ENCODE results near the gene TMEM167B.

The TMEM167B gene

DNA sequence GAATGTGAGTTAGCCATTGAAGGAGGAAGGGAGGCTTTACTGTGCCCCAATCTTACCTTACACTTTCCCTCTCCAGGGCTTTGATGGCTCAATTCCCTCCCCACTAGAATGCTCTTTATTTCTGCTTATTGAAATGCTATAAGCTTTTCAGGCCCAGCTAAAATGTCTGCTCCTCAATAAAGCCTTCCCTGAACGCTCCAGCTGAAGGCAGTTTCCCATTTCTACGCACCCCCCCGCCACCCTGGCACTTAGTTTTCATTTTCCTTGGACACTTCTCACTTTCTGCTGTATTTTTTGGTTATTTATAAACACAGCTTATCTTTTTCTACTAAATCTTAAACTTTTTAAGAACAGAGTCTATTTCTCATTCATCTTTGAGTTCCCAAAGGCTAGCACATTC, 7.1 kb upstream of the TMEM167B start:
- DNase-seq (ENCODE audit: low read depth in 2 of 2), result no peak

DNA sequence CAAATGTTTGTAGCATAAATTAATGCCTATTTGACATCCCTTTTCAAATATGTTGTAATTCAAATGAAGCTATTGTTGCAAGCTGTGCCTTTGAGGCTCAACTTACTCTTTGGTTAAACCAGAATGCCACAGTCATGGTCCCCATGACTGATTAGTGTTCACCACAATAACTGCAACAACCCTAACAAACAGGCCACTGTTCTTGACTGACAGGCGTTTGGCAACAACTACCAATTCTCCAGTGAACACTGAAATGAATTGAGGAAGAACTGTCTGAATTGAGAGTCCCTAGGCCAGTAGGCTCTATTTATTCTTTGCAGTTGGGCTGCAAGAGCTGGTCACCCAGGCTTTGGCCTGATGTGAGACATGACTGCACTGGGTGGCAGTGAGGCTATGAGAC, 6.6 kb upstream of the TMEM167B start:
- DNase-seq (ENCODE audit: low read depth in 2 of 2), result no peak

DNA sequence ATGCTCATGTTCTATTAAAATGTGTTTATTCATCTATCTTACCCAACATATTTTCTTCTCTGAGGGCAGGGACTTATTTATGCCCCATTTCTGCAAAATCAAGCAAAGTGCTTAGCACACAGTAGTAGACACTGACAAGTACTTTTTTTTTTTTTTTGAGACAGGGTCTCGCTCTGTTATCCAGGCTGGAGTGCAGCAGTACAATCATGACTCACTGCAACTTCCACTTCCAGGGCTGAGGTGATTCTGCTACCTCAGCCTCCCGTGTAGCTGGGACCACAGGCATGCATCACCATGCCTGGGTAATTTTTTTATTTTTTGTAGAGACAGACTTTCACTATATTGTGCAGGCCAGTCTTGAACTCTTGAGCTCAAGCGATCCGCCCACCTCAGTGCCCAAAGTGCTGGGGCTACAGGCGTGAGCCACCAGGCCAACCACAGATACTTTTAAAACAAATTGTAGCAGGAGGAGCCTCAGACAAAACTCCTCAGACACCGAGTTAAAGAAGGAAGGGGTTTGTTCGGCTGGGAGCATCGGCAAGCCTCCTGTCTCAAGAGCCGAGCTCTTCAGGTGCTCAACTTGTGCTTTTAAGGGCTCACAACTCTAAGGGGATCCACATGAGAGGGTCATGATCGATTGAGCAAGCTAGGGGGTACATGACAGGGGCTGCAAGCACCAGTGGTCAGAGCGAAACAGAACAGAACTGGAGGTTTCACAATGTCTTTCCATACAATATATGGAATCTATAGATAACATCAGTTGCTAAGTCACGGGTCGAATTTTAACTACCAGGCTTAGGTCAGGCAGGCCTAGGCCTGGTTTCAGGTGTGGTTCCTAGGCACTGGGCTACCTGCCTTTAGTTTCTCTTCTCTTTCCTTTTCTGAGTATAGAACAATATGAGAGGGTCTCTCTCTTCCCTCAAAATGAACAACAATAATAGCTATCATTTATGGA, 5.7 kb upstream of the TMEM167B start:
- no peak for DNase-seq (ENCODE audit: low read depth in 2 of 2)

DNA sequence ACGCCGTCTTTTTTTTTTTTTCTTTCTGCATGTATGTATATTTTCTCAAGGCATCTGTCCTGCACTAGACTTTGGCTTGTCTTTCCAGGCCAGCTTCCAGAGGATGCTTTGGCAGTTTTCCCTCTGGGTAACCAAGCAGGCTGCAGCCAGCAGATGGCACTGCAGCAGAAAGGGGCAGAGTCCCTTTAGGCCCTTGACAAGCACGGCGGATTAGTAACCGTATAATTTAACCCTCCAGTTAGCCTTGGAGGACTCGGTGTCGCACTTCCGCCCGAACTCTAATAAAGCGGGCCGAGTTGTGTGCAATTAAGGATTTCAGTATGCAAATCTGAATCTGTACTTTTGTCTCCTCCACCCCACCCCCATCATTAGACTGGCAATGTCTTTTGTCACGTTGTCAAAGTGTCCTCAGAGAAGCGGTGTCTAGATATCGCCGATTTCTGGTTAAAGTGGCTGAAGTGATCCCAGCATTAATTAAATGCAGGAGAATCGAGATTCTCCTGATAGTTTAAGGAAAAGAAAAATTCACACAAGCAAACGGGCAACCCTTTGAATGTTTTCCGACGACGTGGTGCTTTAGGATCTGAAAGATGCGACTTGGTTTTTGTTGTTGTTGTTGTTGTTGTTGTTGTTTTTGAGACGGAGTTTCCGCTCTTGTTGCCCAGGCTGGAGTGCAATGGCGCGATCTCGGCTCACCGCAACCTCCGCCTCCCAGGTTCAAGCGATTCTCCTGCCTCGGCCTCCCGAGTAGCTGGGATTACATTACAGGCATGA, 1.1 kb upstream of the TMEM167B start:
- no peak for DNase-seq (ENCODE audit: low read depth in 2 of 2)

- no peak for DNase-seq (ENCODE audit: low read depth in 2 of 2)
These were observed 694 bp downstream of the TMEM167B start for GRCh38 chr1:109091078-109091838.

GRCh38 chr1:109091839-109092193, 1.3 kb downstream of the TMEM167B start:
- DNase-seq (ENCODE audit: low read depth in 2 of 2), result no peak

DNA sequence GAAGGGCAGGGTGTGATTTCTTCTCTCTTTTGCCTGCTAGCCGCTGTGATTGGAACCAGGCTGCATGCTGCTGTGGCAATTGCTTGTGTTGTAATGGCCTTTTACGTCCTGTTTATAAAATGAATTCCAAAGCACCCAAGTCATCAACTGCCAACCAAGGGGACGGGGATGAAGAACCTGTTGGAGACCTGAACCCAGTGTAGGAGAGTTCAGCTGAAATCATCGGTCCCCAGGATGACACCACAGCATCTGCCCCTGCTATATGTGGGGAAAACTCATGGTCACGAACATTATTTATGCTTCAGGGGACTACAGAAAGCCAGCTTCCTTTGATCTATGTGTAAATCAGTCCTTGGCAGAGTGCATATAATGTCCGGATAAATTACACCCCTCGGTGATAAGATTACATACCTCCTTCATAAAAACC, 3.8 kb downstream of the TMEM167B start:
- no peak for DNase-seq (ENCODE audit: low read depth in 2 of 2)

DNA sequence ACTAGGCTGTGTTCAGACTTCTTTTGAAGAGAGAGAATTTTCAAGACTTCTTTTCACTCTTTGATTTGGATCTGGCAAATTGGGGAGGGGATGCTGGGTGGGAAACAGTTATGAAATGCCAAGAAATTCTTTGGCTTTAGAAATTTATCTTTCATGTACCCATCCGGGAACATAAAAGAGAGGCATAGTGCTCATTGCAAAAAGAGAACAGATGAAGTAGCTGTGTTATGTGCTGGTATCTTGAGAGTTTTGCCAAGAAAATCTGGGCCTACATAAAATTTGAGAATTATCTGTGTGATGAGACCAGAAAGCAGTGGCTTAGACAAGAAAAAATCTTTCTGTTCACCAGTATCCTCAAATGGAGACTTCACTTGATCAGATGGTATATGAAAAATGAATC, 4.3 kb downstream of the TMEM167B start:
- no peak for DNase-seq (ENCODE audit: low read depth in 2 of 2)

GRCh38 chr1:109095631-109096030, 5.1 kb downstream of the TMEM167B start:
- no peak for DNase-seq (ENCODE audit: low read depth in 2 of 2)

GRCh38 chr1:109096120-109096519, 5.6 kb downstream of the TMEM167B start:
- no peak for DNase-seq (ENCODE audit: low read depth in 2 of 2)

DNA sequence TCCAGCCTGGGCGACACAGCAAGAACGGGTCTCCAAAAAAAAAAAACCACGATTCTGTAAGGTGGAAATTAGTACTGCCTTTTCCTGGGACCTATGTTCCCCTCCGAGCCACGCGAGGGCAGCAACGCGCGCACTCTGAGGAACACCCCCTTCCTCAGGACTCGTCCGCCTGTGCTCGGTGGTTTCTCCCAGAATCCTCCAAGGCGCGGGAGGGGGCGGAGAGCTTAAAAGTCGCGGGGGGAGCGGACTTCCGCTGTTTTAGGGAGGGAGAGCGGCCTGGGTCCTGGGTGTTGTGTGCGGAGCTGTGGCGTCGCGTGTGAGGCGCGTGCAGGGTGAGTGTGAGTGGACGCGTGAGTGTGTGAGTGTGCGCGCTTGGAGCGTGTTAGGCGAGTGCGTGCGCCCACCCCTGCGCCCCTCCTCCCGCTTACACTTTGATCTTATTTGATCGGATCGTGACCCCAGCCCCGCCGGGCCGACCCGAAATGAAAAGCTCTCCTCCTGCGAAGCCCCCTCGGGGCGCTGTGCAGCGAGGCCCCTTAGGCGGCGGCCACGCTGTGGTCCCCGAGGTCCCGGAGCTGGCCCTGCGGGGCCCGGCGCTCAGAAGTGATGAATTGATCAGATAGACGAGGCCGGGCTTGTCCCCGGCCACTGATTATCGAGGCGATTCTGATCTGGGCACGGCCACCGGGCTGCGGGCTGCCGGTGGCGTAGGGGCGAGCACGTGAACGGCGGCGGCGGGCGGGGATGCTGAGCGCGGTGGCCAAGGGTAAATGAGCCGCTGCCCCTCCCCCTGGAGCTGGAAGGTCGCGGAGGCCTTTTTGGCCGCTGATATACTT, 9.6 kb downstream of the TMEM167B start:
- peak; percentile 93 to 95 for DNase-seq (ENCODE audit: low read depth in 2 of 2)

DNA sequence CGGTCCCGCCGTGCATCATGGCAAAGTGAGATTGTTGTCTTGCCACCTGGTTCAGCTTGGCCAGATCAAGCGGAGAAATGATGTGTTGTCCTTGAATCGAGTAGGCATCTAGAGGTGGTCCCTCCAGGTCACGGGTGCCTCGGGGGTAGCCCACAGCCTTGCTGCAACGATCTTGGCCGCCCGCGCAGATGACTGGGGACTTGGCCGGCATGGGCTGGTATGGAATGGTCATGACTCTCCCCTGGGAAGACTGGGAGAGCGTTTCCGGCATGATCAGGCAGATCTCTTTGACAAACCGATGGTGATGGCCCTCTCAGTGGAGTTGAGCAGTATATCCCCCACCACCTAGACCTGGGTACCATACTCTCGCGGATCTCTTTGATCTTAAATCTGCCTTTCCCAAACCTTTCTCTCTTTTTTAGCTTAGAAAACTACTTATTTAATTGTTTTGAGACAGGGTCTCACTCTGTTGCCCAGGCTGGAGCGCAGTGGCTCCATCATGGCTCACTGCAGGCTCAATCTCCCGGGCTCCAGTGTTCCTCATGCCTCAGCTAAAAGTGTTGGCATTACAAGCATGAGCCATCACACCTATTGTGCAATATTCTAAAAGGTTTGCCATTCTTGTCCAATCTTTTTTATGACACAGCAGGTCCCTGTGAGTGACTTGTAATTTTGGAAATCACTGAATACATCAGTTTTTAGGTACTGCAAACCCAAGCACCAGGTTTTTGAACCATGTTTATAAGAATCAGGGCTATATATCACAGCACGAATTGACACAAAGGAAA, 14.0 kb downstream of the TMEM167B start:
- DNase-seq (ENCODE audit: low read depth in 2 of 2), result no peak

DNA sequence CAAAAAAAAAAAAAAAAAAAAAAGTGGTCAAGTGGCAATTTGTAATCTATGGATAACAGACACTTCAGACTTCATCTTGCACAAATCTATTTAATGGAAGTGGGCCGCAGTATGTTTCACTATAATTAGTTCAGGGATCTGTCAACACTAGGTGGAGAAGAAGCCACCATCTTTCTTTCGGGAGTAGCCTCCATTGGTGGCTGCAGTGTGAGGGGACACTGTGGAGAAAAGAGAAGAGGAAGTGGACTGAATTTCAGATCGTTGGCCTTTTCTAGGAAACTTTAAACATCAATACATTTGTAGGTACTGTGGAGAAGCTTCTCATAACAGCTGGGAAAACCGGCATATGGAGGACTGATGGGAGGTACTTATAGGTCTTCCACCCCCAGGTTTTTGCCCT, 15.3 kb downstream of the TMEM167B start:
- no peak for DNase-seq (ENCODE audit: low read depth in 2 of 2)

- DNase-seq (ENCODE audit: low read depth in 2 of 2), result no peak
These were observed 17.2 kb downstream of the TMEM167B start for GRCh38 chr1:109107785-109108184.

DNA sequence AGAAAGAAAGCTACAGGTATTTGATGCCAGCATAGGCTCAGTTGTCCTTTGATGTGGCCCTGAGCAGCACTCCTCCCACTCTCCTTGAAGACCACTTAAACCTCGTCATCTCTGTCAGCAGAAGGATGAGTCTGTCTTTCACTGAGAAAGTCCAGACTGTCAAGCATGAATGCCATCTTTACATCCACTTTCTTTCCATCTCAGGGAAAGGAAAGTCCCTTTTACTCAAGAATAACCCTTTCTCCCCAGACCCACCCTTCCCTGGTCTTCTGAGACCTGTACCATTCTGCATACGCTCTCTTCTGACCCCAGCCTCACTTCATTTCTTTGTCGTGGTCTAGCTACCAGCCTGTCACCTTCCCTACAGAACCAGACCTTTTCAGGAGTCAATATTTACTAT, 19.3 kb downstream of the TMEM167B start:
- no peak for DNase-seq (ENCODE audit: low read depth in 2 of 2)

- DNase-seq (ENCODE audit: low read depth in 2 of 2), result no peak
These were observed 21.0 kb downstream of the TMEM167B start for GRCh38 chr1:109111386-109112055.

GRCh38 chr1:109112056-109112651, 21.6 kb downstream of the TMEM167B start:
- no peak for DNase-seq (ENCODE audit: low read depth in 2 of 2)

GRCh38 chr1:109112652-109113285, 22.2 kb downstream of the TMEM167B start:
- DNase-seq (ENCODE audit: low read depth in 2 of 2), result peak; percentile 75 to 81
